NCI-H226 (cell line): ENCODE results near the gene TMEM164.
A peak's percentile ranks its signal among the peaks of the same experiment; 100 is the strongest.

Experiments
- DNase-seq: peaks from one replicate; pipeline ENCODE4 v3.0.0-alpha.2; 2015

TMEM164 gene

GRCh38 chrX:110215411-110215810 lies 212.5 kb downstream of the TMEM164 start:
- no peak for DNase-seq

GRCh38 chrX:110216027-110216426 lies 213.1 kb downstream of the TMEM164 start:
- no peak for DNase-seq

- peak; percentile 62 for DNase-seq
Observed at GRCh38 chrX:110218591-110218990, 215.7 kb downstream of the TMEM164 start.

- peak; percentile 20 for DNase-seq
Observed at GRCh38 chrX:110219920-110220319, 217.0 kb downstream of the TMEM164 start.

- no peak for DNase-seq
Observed at GRCh38 chrX:110222497-110223257, 219.8 kb downstream of the TMEM164 start.

GRCh38 chrX:110224926-110225617 lies 222.2 kb downstream of the TMEM164 start:
- DNase-seq, result no peak

GRCh38 chrX:110226931-110227330 lies 224.0 kb downstream of the TMEM164 start:
- no peak for DNase-seq
